Nephron (organoid): Measurements from ENCODE around the gene SEPTIN3.
"Not testable (repeated sequence)": the region's sequence is repeated elsewhere in the genome, so short reads cannot be mapped to it uniquely, and the experiment has no call there.

ENCODE experiments used
- H3K27ac Mint-ChIP-seq, 3 experiments: 2 replicates each; pipeline ENCODE4 v1.8.0; 2020; ENCODE audit warnings: mixed read lengths in 3 of 3, mild to moderate bottlenecking in 2 of 3, moderate library complexity in 1 of 3
- H3K27me3 Mint-ChIP-seq: 2 replicates; pipeline ENCODE4 v1.8.0; 2021; ENCODE audit warnings: low read depth, mild to moderate bottlenecking, moderate library complexity, mixed read lengths
- H3K36me3 Mint-ChIP-seq: 2 replicates; pipeline ENCODE4 v1.8.0; 2020; ENCODE audit warnings: low read depth, mixed read lengths
- H3K4me1 Mint-ChIP-seq: 2 replicates; pipeline ENCODE4 v1.8.0; 2020; ENCODE audit warnings: mixed read lengths
- H3K4me3 Mint-ChIP-seq, 3 experiments: 2 replicates each; pipeline ENCODE4 v1.8.0; 2020; ENCODE audit warnings: mild to moderate bottlenecking in 3 of 3, mixed read lengths in 3 of 3, moderate library complexity in 2 of 3
- H3K9me3 Mint-ChIP-seq: 2 replicates; pipeline ENCODE4 v1.8.0; 2020; ENCODE audit warnings: mixed read lengths
- TF ChIP-seq, protein P1 (sequence below), 3 experiments: fragments of 200-600 bp; sonication (generic); IDR thresholded peaks; one replicate each; pipeline ENCODE4 v1.5.0; 2021; ENCODE audit warnings: antibody characterized with exemption in 3 of 3; ENCODE audit not compliant: unreplicated experiment in 3 of 3

Gene SEPTIN3

DNA sequence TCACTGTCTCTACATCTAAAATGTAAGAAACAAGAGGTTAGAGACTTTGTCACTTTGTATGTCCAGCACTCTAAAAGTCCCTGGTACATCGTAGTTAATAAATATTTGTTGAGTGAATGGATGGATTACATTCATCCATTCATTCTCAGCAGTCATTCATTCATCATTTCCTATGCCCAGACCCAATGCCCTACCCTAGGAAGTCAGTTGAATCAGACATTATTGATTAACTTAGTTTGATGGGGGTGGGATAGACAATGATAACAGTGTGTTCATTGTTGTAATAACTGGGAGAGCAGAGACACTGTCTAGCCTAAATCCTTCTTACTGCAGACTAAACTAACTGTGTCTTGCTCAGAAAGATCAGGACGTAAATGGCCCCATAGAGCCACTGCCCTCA, 21.1 kb upstream of the SEPTIN3 start:
- Mint-ChIP-seq H3K36me3 (peaks cover 8% of the 10 kb centered on the region), H3K27me3 (no peaks in the 10 kb centered on the region)
- TF ChIP-seq, protein P1, sequence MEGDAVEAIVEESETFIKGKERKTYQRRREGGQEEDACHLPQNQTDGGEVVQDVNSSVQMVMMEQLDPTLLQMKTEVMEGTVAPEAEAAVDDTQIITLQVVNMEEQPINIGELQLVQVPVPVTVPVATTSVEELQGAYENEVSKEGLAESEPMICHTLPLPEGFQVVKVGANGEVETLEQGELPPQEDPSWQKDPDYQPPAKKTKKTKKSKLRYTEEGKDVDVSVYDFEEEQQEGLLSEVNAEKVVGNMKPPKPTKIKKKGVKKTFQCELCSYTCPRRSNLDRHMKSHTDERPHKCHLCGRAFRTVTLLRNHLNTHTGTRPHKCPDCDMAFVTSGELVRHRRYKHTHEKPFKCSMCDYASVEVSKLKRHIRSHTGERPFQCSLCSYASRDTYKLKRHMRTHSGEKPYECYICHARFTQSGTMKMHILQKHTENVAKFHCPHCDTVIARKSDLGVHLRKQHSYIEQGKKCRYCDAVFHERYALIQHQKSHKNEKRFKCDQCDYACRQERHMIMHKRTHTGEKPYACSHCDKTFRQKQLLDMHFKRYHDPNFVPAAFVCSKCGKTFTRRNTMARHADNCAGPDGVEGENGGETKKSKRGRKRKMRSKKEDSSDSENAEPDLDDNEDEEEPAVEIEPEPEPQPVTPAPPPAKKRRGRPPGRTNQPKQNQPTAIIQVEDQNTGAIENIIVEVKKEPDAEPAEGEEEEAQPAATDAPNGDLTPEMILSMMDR (IDR thresholded peaks at IDR 0.05; ENCODE audit: unreplicated experiment in 3 of 3) = no peak

DNA sequence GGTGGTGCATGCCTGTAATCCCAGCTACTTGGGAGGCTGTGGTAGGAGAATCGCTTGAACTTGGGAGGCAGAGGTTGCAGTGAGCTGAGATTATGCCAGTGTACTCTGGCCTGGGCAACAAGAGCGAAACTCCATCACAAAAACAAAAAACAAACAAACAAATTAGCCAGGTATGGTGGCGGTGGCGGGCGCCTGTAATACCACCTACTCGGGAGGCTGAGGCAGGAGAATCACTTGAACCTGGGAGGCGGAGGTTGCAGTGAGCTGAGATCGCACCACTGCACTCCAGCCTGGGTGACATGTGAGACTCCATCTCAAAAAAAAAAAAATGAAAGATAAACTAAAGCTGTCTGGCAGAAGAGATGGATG, 20.3 kb upstream of the SEPTIN3 start:
- H3K4me3 Mint-ChIP-seq, H3K9me3 Mint-ChIP-seq, H3K27me3 Mint-ChIP-seq, H3K36me3 Mint-ChIP-seq: not testable (repeated sequence)
- peaks cover 21% of the 10 kb centered on the region for H3K4me1 Mint-ChIP-seq
- peak overlapping the region; percentile 29 to 78 (median 43) for H3K27ac Mint-ChIP-seq

More for the DNA sequence above, 21.1 kb upstream of the SEPTIN3 start:
- Mint-ChIP-seq H3K4me3 (peak overlapping the region in 2 of 3 experiments; percentile 91 to 95), H3K27ac (peak overlapping the region in 1 of 3 experiments; percentile 46), H3K9me3 (no peaks in the 10 kb centered on the region), H3K4me1 (peaks cover 21% of the 10 kb centered on the region)

DNA sequence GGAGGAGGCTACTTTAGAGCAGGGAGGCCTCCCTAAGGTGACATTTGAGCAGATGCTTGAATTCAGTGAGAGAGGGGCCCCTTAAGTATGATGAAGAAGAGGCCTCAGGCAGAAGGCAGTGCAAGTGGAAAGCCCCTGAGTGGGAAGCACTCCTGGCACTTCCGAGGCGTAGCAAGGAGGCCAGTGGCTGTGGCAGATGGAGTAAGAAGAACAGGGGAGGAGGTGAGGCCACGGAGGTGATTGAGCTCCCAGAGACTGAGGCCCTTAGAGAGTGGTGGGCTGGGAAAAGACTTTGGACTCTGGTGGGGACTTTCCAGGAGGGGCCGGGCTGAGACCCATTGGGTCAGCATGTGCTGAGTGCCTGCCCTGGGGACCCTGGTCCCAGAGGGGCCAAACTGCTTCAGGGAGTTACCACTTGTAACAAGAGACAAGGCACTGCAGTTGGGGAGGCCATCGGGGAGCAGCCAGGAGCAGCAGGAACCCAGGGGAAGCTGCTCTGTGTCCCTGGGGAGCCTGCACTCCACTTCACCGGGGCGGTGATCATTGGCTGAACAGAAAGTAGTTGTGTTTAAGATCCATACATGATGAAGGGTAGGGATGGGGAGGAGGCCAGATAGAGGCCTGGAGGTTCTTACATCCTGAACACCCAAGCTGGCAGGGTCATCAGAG, 19.8 kb upstream of the SEPTIN3 start:
- no peaks in the 10 kb centered on the region for H3K27me3 Mint-ChIP-seq
- H3K27ac Mint-ChIP-seq = peak overlapping the region; percentile 29 to 78 (median 43)
- no peaks in the 10 kb centered on the region for H3K9me3 Mint-ChIP-seq
- TF ChIP-seq, protein P1 (IDR thresholded peaks at IDR 0.05; ENCODE audit: unreplicated experiment in 3 of 3) = no peak
- peaks cover 21% of the 10 kb centered on the region for H3K4me1 Mint-ChIP-seq
- H3K36me3 Mint-ChIP-seq = peaks cover 4% of the 10 kb centered on the region
- peak overlapping the region in 1 of 3 experiments; percentile 24 for H3K4me3 Mint-ChIP-seq

DNA sequence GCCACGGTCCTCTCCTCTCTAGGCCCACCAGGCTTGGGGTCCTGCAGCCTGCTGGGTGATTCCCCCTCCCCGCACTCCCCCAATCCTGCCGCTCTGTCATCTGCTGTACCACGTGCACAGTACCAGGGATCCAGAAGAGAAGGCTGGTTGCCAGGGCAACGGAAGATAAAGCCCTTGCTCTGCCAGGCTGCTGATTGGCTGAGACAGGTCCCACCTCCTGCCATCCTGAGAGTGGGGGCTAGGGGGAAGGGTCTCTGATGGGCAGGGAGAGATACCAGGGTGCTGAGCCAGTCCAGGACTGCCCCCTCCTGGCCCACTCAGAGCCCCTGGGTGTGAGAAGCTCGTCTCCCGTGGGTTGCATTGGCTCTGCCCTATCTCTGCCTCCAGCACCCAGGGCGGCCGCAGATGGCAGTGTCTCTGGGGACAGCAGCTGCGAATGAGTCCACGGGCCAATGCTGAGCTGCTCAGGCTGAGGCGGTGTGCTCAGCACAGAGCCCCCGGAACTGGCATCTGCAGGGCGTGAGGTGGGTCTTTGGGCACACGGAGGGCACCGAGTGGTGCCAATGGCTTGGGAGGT, 17.3 kb upstream of the SEPTIN3 start, which contains the start of gene SMIM45:
SMIM45 (plus strand) TSS at position 253 of the 577 bp plus-strand sequence.
- TF ChIP-seq, protein P1 (IDR thresholded peaks at IDR 0.05; ENCODE audit: unreplicated experiment in 3 of 3) = no peak
- Mint-ChIP-seq H3K27ac (peak within 1 kb of the TSS in 2 of 3 experiments; percentile 63 to 74), H3K4me3 (no peak within 1 kb of the TSS), H3K27me3 (no peaks in the 10 kb centered on the region), H3K9me3 (no peaks in the 10 kb centered on the region), H3K36me3 (no peaks in the 10 kb centered on the region), H3K4me1 (peaks cover 9% of the 10 kb centered on the region)

DNA sequence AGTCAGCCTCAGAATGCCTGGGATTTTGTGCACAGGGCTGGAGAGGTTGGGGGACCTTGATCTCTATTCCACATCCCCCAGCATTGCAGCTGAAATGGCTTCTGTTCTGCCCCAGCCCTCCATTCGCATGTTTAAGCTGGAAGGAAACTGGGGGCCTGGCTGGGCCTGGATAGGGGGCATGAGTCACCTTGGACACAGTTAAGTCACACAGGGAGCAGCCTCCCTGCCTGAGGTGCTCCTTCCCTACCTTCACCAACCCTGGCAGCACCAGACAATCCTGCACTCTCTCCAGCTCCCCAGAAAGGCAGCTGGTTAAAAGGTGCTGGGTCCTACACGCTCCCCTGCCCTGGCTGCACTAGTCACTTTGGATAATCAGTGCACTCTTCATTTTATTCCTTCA, 16.5 kb upstream of the SEPTIN3 start:
- Mint-ChIP-seq H3K4me3 (no peak overlapping the region), H3K9me3 (no peaks in the 10 kb centered on the region), H3K27me3 (peaks cover 3% of the 10 kb centered on the region), H3K27ac (no peak overlapping the region), H3K36me3 (no peaks in the 10 kb centered on the region), H3K4me1 (peaks cover 10% of the 10 kb centered on the region)
- TF ChIP-seq, protein P1 (IDR thresholded peaks at IDR 0.05; ENCODE audit: unreplicated experiment in 3 of 3) = no peak

DNA sequence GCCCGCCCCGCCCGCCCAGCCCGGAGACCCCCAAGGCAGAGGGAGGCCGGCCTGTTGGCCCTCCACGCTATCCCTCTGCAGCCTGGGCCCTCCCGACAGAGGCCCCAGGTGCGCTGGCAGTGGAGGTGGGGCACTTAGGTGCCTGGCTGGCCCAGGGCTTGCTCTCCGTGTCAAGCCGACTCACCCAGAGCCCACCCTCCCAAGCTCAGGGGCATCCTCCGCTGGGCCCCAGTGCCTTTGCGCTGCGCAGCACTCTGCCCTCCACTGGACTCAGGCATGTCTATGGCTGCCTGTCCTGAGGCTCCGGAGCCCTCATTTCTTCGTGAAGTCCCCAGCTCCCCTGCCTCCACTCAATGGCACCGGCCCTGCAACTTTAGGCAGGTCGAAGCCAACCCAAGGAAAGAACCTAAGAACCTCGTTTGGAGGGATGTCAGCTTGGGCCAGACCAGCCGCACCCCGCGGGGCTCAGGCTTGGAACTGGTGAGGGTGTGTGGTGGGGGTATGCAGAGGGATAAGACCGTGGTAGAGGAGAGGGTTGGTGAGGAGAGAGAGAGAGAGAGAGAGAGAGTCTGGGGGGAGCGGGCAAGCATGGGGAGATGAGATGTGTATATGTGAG, 11.2 kb upstream of the SEPTIN3 start:
- Mint-ChIP-seq H3K4me1 (peaks cover 15% of the 10 kb centered on the region), H3K27ac (no peak overlapping the region), H3K36me3 (no peaks in the 10 kb centered on the region), H3K9me3 (no peaks in the 10 kb centered on the region), H3K27me3 (peaks cover 3% of the 10 kb centered on the region), H3K4me3 (no peak overlapping the region)
- TF ChIP-seq, protein P1 (IDR thresholded peaks at IDR 0.05; ENCODE audit: unreplicated experiment in 3 of 3) = peak; percentile 30 to 48 (median 45)
